Stimulated activated CD4-positive, alpha-beta T cell treated with anti-CD3 and anti-CD28 coated beads, Interleukin-1b, Interleukin-23, amount 100 ng/mL, for 48 hours (primary cell): ENCODE data around the gene SEC16A.

Source experiments
- DNase-seq: peaks from one replicate; pipeline ENCODE4 v3.0.0-alpha.2; 2020

Gene SEC16A

GRCh38 chr9:136395345-136396218 lies 87.3 kb downstream of the SEC16A start:
- DNase-seq, result no peak

DNA sequence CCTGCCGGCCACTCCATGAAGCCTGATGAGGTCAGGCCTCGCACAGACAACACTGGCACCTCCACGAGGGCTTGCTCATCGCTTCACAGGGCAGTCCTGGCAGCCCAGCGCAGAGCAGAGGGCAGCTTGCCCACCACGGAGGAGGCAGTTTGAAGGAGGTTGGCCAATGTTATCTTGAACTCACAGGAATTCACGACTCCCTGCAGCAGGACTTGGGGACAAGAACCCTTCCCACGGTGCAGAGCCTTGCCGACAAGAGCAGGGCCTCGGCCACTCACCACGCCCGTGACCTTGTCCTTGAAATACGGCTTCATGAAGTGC lies 87.9 kb downstream of the SEC16A start:
- DNase-seq, result no peak

DNA sequence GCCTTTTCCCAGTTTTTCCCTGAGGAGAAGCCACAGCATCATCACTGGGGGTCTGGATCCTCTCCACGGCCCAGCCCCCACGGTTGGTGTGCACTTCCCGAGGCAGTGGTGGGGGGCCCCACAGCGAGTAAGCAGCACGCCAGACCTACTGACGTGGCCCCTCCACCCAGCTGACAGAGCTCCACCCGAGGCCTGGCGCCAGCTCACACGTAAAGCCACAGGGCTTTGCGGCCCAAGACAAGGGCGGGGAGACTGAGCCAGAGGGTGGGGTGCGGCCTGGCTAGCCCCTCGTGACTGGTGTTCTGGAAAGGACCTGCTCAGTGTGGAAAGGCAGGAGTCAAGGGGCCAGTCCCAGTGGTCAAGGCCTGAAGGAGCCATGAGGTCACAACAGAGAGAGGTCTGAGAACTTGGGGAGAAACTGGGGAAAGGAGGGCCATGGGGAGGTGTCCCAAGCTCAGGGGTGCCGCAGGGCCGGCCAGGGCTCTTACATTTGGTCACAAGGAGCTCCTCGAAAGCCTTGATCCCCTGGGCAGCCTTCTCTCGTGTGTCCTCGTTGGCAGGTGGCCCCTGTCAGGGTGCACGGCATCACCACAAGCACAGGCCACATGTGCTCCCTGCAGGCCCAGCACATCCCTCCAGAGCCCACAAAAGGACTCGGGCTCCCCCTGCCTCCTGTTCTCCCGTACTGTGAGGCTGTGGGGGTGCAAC lies 88.4 kb downstream of the SEC16A start:
- DNase-seq, result no peak

DNA sequence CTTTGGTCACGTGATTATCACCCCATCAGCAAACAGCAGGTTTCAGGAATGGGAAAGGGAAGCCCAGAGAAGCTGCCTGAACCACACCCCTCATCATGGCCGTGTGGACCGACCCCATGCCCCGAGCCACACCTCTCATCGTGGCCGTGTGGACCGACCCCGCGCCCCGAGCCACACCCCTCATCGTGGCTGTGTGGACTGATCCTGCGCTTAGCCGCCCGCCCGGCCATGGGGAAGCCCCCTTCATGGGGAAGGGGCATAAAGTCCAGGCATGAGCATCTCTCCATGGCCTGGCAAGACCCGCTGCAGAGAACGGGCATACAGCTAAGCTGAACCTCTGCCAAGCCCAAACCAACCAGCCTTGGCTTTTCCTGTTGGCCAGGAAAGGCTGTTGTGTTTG lies 89.3 kb downstream of the SEC16A start:
- DNase-seq, result no peak

GRCh38 chr9:136392538-136393449 lies 90.0 kb downstream of the SEC16A start:
- no peak for DNase-seq

- DNase-seq, result no peak
Measured at GRCh38 chr9:136391737-136392537, 90.9 kb downstream of the SEC16A start.
